A549 (cell line): ENCODE measurements around the gene ELMOD2.

ENCODE experiments used
- CHD4 ChIP-seq: fragments of 200-600 bp; sonication (generic); IDR thresholded peaks from 2 replicates; pipeline ENCODE4 v1.6.1; 2016; ENCODE audit warnings: antibody characterized with exemption, mild to moderate bottlenecking, borderline replicate concordance
- EHMT2 ChIP-seq: fragments of 200-600 bp; sonication (generic); IDR thresholded peaks from 2 replicates; pipeline ENCODE4 v1.6.1; 2016; ENCODE audit warnings: antibody characterized with exemption, low read depth, mild to moderate bottlenecking, moderate library complexity
- EP300 ChIP-seq, 2 experiments: fragments of >200 bp; sonication (Bioruptor Twin); formaldehyde crosslinking; IDR thresholded peaks; 2 replicates in 1 of 2; 3 replicates in 1 of 2; pipeline ENCODE4 v1.6.1; 2016 to 2017
- FOSL2 ChIP-seq, 2 experiments: fragments of 450-650 bp in 1 of 2; fragments of >200 bp in 1 of 2; sonication (Bioruptor Twin) in 1 of 2; formaldehyde crosslinking; IDR thresholded peaks; 2 replicates each; pipeline versions ENCODE4 v1.5.0 to v1.6.1; 2016 to 2020; ENCODE audit warnings: mild to moderate bottlenecking in 1 of 2, moderate library complexity in 1 of 2
- MAFK ChIP-seq: fragments of 450-650 bp; IDR thresholded peaks from 2 replicates; pipeline ENCODE4 v1.6.1; 2014; ENCODE audit not compliant: partially characterized antibody
- NFE2L2 ChIP-seq: fragments of 150-350 bp; conservative IDR thresholded peaks from 2 replicates; pipeline ENCODE4 v1.6.1; 2014; ENCODE audit warnings: low read length
- POLR2A ChIP-seq: IDR thresholded peaks from 2 replicates; pipeline ENCODE4 v1.6.1; 2012; ENCODE audit warnings: mild to moderate bottlenecking, low read length
- TF ChIP-seq, protein P1 (sequence below): IDR thresholded peaks from 2 replicates; pipeline ENCODE4 v1.6.1; 2012
- TF ChIP-seq, protein P2 (sequence below): fragments of >200 bp; sonication (Bioruptor Twin); formaldehyde crosslinking; IDR thresholded peaks from 3 replicates; pipeline ENCODE4 v1.5.1; 2016

DNA sequence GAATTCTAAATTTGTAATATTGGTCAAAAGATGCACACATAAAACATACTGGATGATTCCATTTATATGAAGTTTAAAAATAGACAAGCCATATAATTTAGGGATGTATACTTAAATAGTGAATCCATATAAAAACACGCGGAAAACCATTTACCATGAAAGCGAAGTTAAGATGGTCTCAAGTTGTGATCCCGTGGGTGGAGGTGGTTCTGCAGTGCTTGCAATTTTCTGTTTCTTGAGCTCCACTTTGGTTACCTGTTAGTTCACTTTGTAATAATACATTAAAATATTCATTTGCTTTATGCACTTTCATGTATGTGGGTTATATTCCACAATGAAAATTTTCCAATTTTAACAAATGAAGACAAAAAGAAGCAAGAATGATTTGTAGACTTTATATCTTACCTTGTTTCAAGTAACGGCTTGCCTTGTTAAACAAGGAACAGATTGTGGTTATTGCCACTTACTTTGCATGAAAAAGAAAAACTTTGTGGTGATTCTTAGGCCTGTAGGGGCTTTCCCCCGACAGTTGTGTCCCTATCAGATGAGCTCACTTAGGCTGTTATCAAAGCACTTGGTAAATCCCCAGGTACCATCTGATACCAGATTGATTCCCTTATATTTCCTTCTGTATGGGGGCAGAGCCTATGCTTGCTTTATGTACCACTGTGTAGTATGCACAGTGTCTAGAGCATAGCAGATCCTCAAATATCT, 32.6 kb downstream of the ELMOD2 start:
- no peak for TF ChIP-seq POLR2A
- TF ChIP-seq, protein P1, sequence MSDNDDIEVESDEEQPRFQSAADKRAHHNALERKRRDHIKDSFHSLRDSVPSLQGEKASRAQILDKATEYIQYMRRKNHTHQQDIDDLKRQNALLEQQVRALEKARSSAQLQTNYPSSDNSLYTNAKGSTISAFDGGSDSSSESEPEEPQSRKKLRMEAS: no peak
- TF ChIP-seq, protein P2, sequence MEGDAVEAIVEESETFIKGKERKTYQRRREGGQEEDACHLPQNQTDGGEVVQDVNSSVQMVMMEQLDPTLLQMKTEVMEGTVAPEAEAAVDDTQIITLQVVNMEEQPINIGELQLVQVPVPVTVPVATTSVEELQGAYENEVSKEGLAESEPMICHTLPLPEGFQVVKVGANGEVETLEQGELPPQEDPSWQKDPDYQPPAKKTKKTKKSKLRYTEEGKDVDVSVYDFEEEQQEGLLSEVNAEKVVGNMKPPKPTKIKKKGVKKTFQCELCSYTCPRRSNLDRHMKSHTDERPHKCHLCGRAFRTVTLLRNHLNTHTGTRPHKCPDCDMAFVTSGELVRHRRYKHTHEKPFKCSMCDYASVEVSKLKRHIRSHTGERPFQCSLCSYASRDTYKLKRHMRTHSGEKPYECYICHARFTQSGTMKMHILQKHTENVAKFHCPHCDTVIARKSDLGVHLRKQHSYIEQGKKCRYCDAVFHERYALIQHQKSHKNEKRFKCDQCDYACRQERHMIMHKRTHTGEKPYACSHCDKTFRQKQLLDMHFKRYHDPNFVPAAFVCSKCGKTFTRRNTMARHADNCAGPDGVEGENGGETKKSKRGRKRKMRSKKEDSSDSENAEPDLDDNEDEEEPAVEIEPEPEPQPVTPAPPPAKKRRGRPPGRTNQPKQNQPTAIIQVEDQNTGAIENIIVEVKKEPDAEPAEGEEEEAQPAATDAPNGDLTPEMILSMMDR: no peak
- TF ChIP-seq CHD4: no peak
- TF ChIP-seq MAFK: no peak
- no peak for TF ChIP-seq EHMT2
- no peak for TF ChIP-seq FOSL2 (IDR thresholded peaks at IDR 0.05)
- no peak for TF ChIP-seq FOSL2 (CRISPR knock-in tag; IDR thresholded peaks at IDR 0.05)
- TF ChIP-seq EP300 (IDR thresholded peaks at IDR 0.05): no peak
- TF ChIP-seq NFE2L2: no peak
